ENCODE measurements around the gene NAV3. TPM values are rescaled to one million over a fixed set of nuclear protein-coding genes. Genes with fewer than 3 reads are reported as not detected.

NAV3 gene
- total RNA-seq, 2 donors from 2014 or later, result 9.0 to 12.6 TPM

DNA sequence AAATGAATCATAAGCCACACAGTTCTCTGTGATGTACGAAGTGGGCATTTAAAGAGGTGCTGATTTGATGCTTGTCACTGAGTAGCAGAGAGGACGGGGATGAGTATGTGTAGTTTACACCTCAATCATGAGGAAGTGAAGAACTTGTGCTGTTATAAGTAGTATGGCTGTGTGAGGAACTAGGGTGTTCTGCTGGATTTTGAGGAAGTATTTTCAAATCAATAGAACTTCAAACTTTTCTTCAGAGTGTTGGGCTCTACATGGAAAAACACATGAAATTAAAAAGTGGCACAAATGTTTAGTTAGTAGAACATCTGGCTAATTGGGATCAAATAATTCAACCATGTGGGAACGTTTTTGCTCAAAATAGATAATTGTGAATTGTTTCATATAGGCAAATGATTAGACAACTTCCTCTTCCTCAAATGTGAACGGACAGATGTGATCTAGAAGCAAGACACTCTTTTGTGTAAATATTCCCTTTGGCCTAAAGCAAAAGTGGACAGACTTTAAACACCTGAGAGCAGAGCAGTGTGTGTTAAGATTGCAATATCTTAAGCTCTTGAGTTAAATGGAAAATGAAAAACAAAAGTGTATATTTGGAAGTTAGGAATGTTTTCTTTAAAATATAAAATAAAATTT, 168.5 kb downstream of the NAV3 start:
- no peak for TF ChIP-seq CTCF (IDR thresholded peaks at IDR 0.05)
- TF ChIP-seq POLR2AphosphoS5 (IDR thresholded peaks at IDR 0.05), result no peak
- no peak for TF ChIP-seq POLR2A (IDR thresholded peaks at IDR 0.05)
- no peak overlapping the region for H3K4me3 ChIP-seq
- no peaks in the 10 kb centered on the region for H3K36me3 ChIP-seq
- no peaks in the 10 kb centered on the region for H3K9me3 ChIP-seq
- WGBS, result 59% methylated on average over 4 of the region's 4 CpGs
- no peak overlapping the region for H3K27ac ChIP-seq
- no peak for DNase-seq (ENCODE audit: low spot score)
- intact Hi-C loops (cut with DNase I), result no loop called here
- H3K27me3 ChIP-seq (replicated peaks; ENCODE audit: insufficient read depth), result no peaks in the 10 kb centered on the region
- H3K4me1 ChIP-seq (replicated peaks), result no peaks in the 10 kb centered on the region

GRCh38 chr12:78002878-78003277, 172.2 kb downstream of the NAV3 start:
- no peak for TF ChIP-seq POLR2A (IDR thresholded peaks at IDR 0.05)
- no peak for TF ChIP-seq POLR2AphosphoS5 (IDR thresholded peaks at IDR 0.05)
- TF ChIP-seq CTCF (IDR thresholded peaks at IDR 0.05), result no peak
- H3K36me3 ChIP-seq, result no peaks in the 10 kb centered on the region
- H3K27me3 ChIP-seq (replicated peaks; ENCODE audit: insufficient read depth), result no peaks in the 10 kb centered on the region
- H3K9me3 ChIP-seq, result no peaks in the 10 kb centered on the region
- intact Hi-C loops (cut with DNase I), result loop anchor here (10.0 kb wide), 1 partner anchor 112 kb away; no protein-coding TSS in a partner anchor
- H3K4me3 ChIP-seq, result no peak overlapping the region
- no peak for DNase-seq (ENCODE audit: low spot score)
- no peaks in the 10 kb centered on the region for H3K4me1 ChIP-seq (replicated peaks)
- WGBS, result 35% methylated on average over 1 of the region's 1 CpG
- H3K27ac ChIP-seq, result no peak overlapping the region

GRCh38 chr12:78004249-78005093, 173.8 kb downstream of the NAV3 start:
- intact Hi-C loops (cut with DNase I), result loop anchor here (10.0 kb wide), 1 partner anchor 110 kb away; no protein-coding TSS in a partner anchor
- Histone ChIP-seq H3K36me3 (no peaks in the 10 kb centered on the region), H3K4me3 (no peak overlapping the region), H3K4me1 (replicated peaks) (no peaks in the 10 kb centered on the region), H3K9me3 (no peaks in the 10 kb centered on the region), H3K27me3 (replicated peaks; ENCODE audit: insufficient read depth) (no peaks in the 10 kb centered on the region), H3K27ac (no peak overlapping the region)
- 80% methylated on average over 3 of the region's 3 CpGs for WGBS
- DNase-seq (ENCODE audit: low spot score), result no peak
- TF ChIP-seq POLR2AphosphoS5 (IDR thresholded peaks at IDR 0.05) (no peak), POLR2A (IDR thresholded peaks at IDR 0.05) (no peak), CTCF (IDR thresholded peaks at IDR 0.05) (no peak)

DNA sequence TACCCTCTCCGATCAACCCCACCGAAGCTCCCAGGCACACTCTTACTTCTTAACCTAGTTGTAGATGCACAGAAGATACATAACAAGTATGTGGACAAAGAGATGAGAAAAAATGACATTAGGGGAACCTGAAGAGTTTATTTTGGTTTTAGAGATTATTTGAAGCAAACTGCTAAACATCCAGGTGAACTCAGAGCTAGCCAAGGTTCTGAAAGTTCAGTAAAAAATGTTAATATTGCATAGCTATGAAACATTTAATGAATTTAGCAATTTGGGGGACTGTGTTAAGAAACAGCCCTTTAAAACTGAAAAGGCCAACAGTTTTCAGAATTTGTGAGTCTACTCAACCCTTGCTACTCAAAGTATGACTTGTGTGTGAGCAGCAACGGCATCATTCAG, 174.4 kb downstream of the NAV3 start:
- H3K27ac ChIP-seq, result no peak overlapping the region
- H3K4me3 ChIP-seq, result no peak overlapping the region
- no peaks in the 10 kb centered on the region for H3K27me3 ChIP-seq (replicated peaks; ENCODE audit: insufficient read depth)
- 84% methylated on average over 3 of the region's 3 CpGs for WGBS
- no peaks in the 10 kb centered on the region for H3K4me1 ChIP-seq (replicated peaks)
- H3K9me3 ChIP-seq, result no peaks in the 10 kb centered on the region
- DNase-seq (ENCODE audit: low spot score), result no peak
- intact Hi-C loops (cut with DNase I), result loop anchor here (10.0 kb wide), 1 partner anchor 110 kb away; no protein-coding TSS in a partner anchor
- no peaks in the 10 kb centered on the region for H3K36me3 ChIP-seq
- TF ChIP-seq POLR2A (IDR thresholded peaks at IDR 0.05), result no peak
- no peak for TF ChIP-seq CTCF (IDR thresholded peaks at IDR 0.05)
- no peak for TF ChIP-seq POLR2AphosphoS5 (IDR thresholded peaks at IDR 0.05)

Measured in prostate gland (tissue), 2 donors.